IMR-90 (cell line): ENCODE data around the gene RPLP1.
A peak's percentile ranks its signal among the peaks of the same experiment; 100 is the strongest.

Source experiments
- CEBPB ChIP-seq: IDR thresholded peaks from 2 replicates; pipeline ENCODE4 v1.6.1; 2012; ENCODE audit warnings: low read depth, low read length, improper control_type of control experiment
- CTCF ChIP-seq: conservative IDR thresholded peaks from 2 replicates; pipeline ENCODE4 v1.5.1; 2012; ENCODE audit warnings: mild to moderate bottlenecking, low read depth, low read length, improper control_type of control experiment
- ELK1 ChIP-seq: fragments of 150-350 bp; IDR thresholded peaks from 2 replicates; pipeline ENCODE4 v1.6.1; 2016; ENCODE audit warnings: low read depth, mild to moderate bottlenecking, low read length, moderate library complexity, borderline replicate concordance
- POLR2A ChIP-seq: IDR thresholded peaks from 2 replicates; pipeline ENCODE4 v1.6.1; 2012; ENCODE audit warnings: mild to moderate bottlenecking, low read depth, low read length
- RAD21 ChIP-seq: IDR thresholded peaks from 2 replicates; pipeline ENCODE4 v1.6.1; 2012; ENCODE audit warnings: low read length, improper control_type of control experiment
- SMC3 ChIP-seq: fragments of 150-350 bp; IDR thresholded peaks from 2 replicates; pipeline ENCODE4 v1.6.1; 2016; ENCODE audit warnings: low read depth, mild to moderate bottlenecking, antibody characterized with exemption, low read length, moderate library complexity

- TF ChIP-seq RAD21: no peak
- TF ChIP-seq CTCF: 0 out of 2 replicates have a peak, but pooled peaks have one; percentile 8
- TF ChIP-seq POLR2A: no peak
- no peak for TF ChIP-seq SMC3
- no peak for TF ChIP-seq ELK1
- TF ChIP-seq CEBPB: no peak
These were observed 22.3 kb downstream of the RPLP1 start for GRCh38 chr15:69474846-69475455.
